Keratinocyte (primary cell): ENCODE data around the gene HMCN1. TPM values are rescaled to one million over a fixed set of nuclear protein-coding genes. Genes with fewer than 3 reads are reported as not detected.

Source experiments
- DNase-seq: peaks from one replicate; pipeline ENCODE4 v3.0.0-alpha.2; 2011; ENCODE audit warnings: low read depth, missing footprints, low spot score
- FAIRE-seq: peaks from 2 replicates; lab custom pipeline; 2011; peaks lifted over from hg19 to GRCh38; lab: Jason Lieb, UNC
- H2AFZ ChIP-seq: 2 replicates; pipeline ENCODE4 v1.6.0; 2012; ENCODE audit warnings: low read length, control low read depth, inconsistent platforms; ENCODE audit not compliant: control insufficient read depth
- H3K27ac ChIP-seq: 2 replicates; pipeline ENCODE4 v1.5.1; 2011; ENCODE audit warnings: low read length; ENCODE audit not compliant: control insufficient read depth, insufficient read depth
- H3K27me3 ChIP-seq: 3 replicates; pipeline ENCODE4 v1.6.0; 2011; ENCODE audit warnings: low read length; ENCODE audit not compliant: control insufficient read depth, insufficient read depth; ENCODE audit errors: extremely low read depth
- H3K36me3 ChIP-seq, 2 experiments: 2 replicates in 1 of 2; 3 replicates in 1 of 2; pipeline ENCODE4 v1.5.1; 2011; ENCODE audit warnings: low read length in 2 of 2, mild to moderate bottlenecking in 1 of 2; ENCODE audit not compliant: control insufficient read depth in 2 of 2, insufficient read depth in 2 of 2; ENCODE audit errors: extremely low read depth in 1 of 2
- H3K4me1 ChIP-seq: 3 replicates; pipeline ENCODE4 v1.5.1; 2011; ENCODE audit warnings: low read length; ENCODE audit not compliant: control insufficient read depth, insufficient read depth; ENCODE audit errors: extremely low read depth
- H3K4me2 ChIP-seq: 3 replicates; pipeline ENCODE4 v1.6.0; 2011; ENCODE audit warnings: low read depth, low read length; ENCODE audit not compliant: control insufficient read depth, insufficient read depth; ENCODE audit errors: extremely low read depth
- H3K4me3 ChIP-seq, 3 experiments: fragments of 200-600 bp in 1 of 3; sonication (generic) in 1 of 3; 2 replicates in 2 of 3; 3 replicates in 1 of 3; pipeline ENCODE4 v1.5.1; 2011 to 2016; ENCODE audit warnings: low read length in 3 of 3, mild to moderate bottlenecking in 3 of 3, control low read depth in 2 of 3, inconsistent platforms in 1 of 3, low read depth in 1 of 3, mixed read lengths in 1 of 3, mixed run types in 1 of 3, moderate library complexity in 1 of 3; ENCODE audit not compliant: control insufficient read depth in 2 of 3, insufficient read depth in 2 of 3; ENCODE audit errors: extremely low read depth in 1 of 3
- H3K79me2 ChIP-seq: 2 replicates; pipeline ENCODE4 v1.6.0; 2012; ENCODE audit warnings: low read length; ENCODE audit not compliant: control insufficient read depth, insufficient read depth
- H3K9ac ChIP-seq: 3 replicates; pipeline ENCODE4 v1.6.0; 2011; ENCODE audit warnings: low read length; ENCODE audit not compliant: control insufficient read depth, insufficient read depth; ENCODE audit errors: extremely low read depth
- H3K9me1 ChIP-seq: 3 replicates; pipeline ENCODE4 v1.6.0; 2011; ENCODE audit warnings: low read length; ENCODE audit not compliant: control insufficient read depth, insufficient read depth; ENCODE audit errors: extremely low read depth
- H3K9me3 ChIP-seq: 2 replicates; pipeline ENCODE4 v1.5.1; 2012; ENCODE audit warnings: low read depth, low read length; ENCODE audit not compliant: control insufficient read depth
- H4K20me1 ChIP-seq: 3 replicates; pipeline ENCODE4 v1.6.0; 2011; ENCODE audit warnings: low read length; ENCODE audit not compliant: control insufficient read depth, insufficient read depth; ENCODE audit errors: extremely low read depth
- CTCF ChIP-seq, 3 experiments: IDR thresholded peaks in 1 of 3; conservative IDR thresholded peaks in 1 of 3; optimal IDR thresholded peaks in 1 of 3; 2 replicates in 2 of 3; 3 replicates in 1 of 3; pipeline versions ENCODE3 to v1.5.1; 2011; ENCODE audit warnings: low read length in 3 of 3, mild to moderate bottlenecking in 3 of 3, moderate library complexity in 2 of 3, control low read depth in 1 of 3, inconsistent platforms in 1 of 3; ENCODE audit not compliant: insufficient read depth in 2 of 3; ENCODE audit errors: extremely low read depth in 1 of 3
- EZH2 ChIP-seq: IDR thresholded peaks from one replicate; pipeline ENCODE4 v1.6.1; 2012; ENCODE audit warnings: inconsistent platforms, mild to moderate bottlenecking, low read length, moderate library complexity
- dilution Hi-C: fragments of 300-500 bp; cut with MboI; formaldehyde crosslinking; loops from one replicate; pipeline ENCODE4 v1.7.0; 2020; ENCODE audit warnings: low sequenced_read_pairs; ENCODE audit not compliant: extremely low pct_ligation_motif_present
- polyA plus RNA-seq, 5 experiments: library from polyadenylated mRNA; depleted of rRNA in 3 of 5; stranded (reverse) in 3 of 5; stranded (forward) in 1 of 5; unstranded in 1 of 5; fragments of >200 nt; gene quantifications; 1 replicate in 1 of 5; 2 replicates in 3 of 5; 3 replicates in 1 of 5; pipeline versions ENCODE4 v1.2.1 to v1.2.3, GENCODE V29; 2011 to 2012; ENCODE audit warnings: missing spikeins in 2 of 5, low read depth in 1 of 5, low replicate concordance in 1 of 5

HMCN1 gene
- polyA plus RNA-seq, 1 donor (not counting 4 experiments of a cell fraction or from before 2014, with no cell fraction given) = 1.8 TPM

- Histone ChIP-seq H3K9ac (no peak overlapping the region), H3K4me2 (no peak overlapping the region), H3K4me1 (no peaks in the 10 kb centered on the region), H3K79me2 (no peaks in the 10 kb centered on the region), H3K4me3 (no peak overlapping the region), H2AFZ (no peak overlapping the region), H3K27me3 (no peaks in the 10 kb centered on the region), H3K9me1 (no peaks in the 10 kb centered on the region), H4K20me1 (no peaks in the 10 kb centered on the region), H3K27ac (no peak overlapping the region), H3K36me3 (no peaks in the 10 kb centered on the region), H3K9me3 (no peaks in the 10 kb centered on the region)
- dilution Hi-C loops = no loop called here
- FAIRE-seq = no peak
- DNase-seq = no peak
- TF ChIP-seq EZH2 (no peak), CTCF (optimal IDR thresholded peaks at IDR 0.05 in 1 of 3, IDR thresholded peaks at IDR 0.05 in 1 of 3, conservative IDR thresholded peaks at IDR 0.05 in 1 of 3; ENCODE audit: extremely low read depth in 1 of 3, insufficient read depth in 2 of 3, low read length in 3 of 3) (no peak)
Measured at GRCh38 chr1:185835191-185835590, 101.0 kb downstream of the HMCN1 start.

GRCh38 chr1:185837711-185838110, 103.5 kb downstream of the HMCN1 start:
- H4K20me1 ChIP-seq = no peaks in the 10 kb centered on the region
- no peaks in the 10 kb centered on the region for H3K9me1 ChIP-seq
- H3K79me2 ChIP-seq = no peaks in the 10 kb centered on the region
- no peaks in the 10 kb centered on the region for H3K4me1 ChIP-seq
- TF ChIP-seq EZH2 = no peak
- no peak for TF ChIP-seq CTCF (optimal IDR thresholded peaks at IDR 0.05 in 1 of 3, IDR thresholded peaks at IDR 0.05 in 1 of 3, conservative IDR thresholded peaks at IDR 0.05 in 1 of 3; ENCODE audit: extremely low read depth in 1 of 3, insufficient read depth in 2 of 3, low read length in 3 of 3)
- no peak overlapping the region for H3K27ac ChIP-seq
- H3K4me2 ChIP-seq = no peak overlapping the region
- H3K36me3 ChIP-seq = no peaks in the 10 kb centered on the region
- no peak for DNase-seq
- no peaks in the 10 kb centered on the region for H3K27me3 ChIP-seq
- no peak overlapping the region for H3K4me3 ChIP-seq
- no peak overlapping the region for H2AFZ ChIP-seq
- no peak for FAIRE-seq
- H3K9ac ChIP-seq = no peak overlapping the region
- H3K9me3 ChIP-seq = no peaks in the 10 kb centered on the region
- dilution Hi-C loops = no loop called here
